ENCODE data around the gene TMUB2.

The TMUB2 gene

GRCh38 chr17:44137891-44138709 lies 48.7 kb upstream of the TMUB2 start:
- no peaks in the 10 kb centered on the region for H3K9me3 ChIP-seq (ENCODE audit: control insufficient read depth, insufficient read depth, low read depth, low read length)
- no peaks in the 10 kb centered on the region for H3K36me3 ChIP-seq (ENCODE audit: control insufficient read depth in 2 of 2, insufficient read depth in 1 of 2, low read length in 2 of 2)
- H3K27ac ChIP-seq (ENCODE audit: extremely low read depth, low read depth, low read length), result peak overlapping the region; percentile 53
- CTCF ChIA-PET, result interaction anchor here (0.7 to 3.4 kb wide), 8 partner anchors 14 to 336 kb away, joined by 3 to 17 read pairs (median 4); partner anchors contain the start of gene HDAC5
- H3K4me1 ChIP-seq (ENCODE audit: control insufficient read depth, insufficient read depth, low read length), result peaks cover 11% of the 10 kb centered on the region
- POLR2A ChIA-PET, result interaction anchor here (0.9 to 2.2 kb wide), 8 partner anchors 15 to 72 kb away, joined by 3 to 27 read pairs (median 4); partner anchors contain the start of genes HDAC5 and LSM12
- peak overlapping the region; percentile 25 for H3K4me3 ChIP-seq (ENCODE audit: low read depth, low read length)
- TF ChIP-seq ZNF555 (tag by site-specific recombination; conservative IDR thresholded peaks at IDR 0.05), result no peak
- no peak for TF ChIP-seq ZNF621 (tag by site-specific recombination; IDR thresholded peaks at IDR 0.05)
- peak; percentile 10; the same call in 1 of the 2 replicates for TF ChIP-seq ZNF600 (tag by site-specific recombination; IDR thresholded peaks at IDR 0.05)
- TF ChIP-seq, protein P1, sequence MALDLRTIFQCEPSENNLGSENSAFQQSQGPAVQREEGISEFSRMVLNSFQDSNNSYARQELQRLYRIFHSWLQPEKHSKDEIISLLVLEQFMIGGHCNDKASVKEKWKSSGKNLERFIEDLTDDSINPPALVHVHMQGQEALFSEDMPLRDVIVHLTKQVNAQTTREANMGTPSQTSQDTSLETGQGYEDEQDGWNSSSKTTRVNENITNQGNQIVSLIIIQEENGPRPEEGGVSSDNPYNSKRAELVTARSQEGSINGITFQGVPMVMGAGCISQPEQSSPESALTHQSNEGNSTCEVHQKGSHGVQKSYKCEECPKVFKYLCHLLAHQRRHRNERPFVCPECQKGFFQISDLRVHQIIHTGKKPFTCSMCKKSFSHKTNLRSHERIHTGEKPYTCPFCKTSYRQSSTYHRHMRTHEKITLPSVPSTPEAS (tag by site-specific recombination; IDR thresholded peaks at IDR 0.05), result 0 out of 2 replicates have a peak, but pooled peaks have one; percentile 13
- TF ChIP-seq ZNF473 (tag by site-specific recombination; IDR thresholded peaks at IDR 0.05), result no peak
- peak; percentile 74; the same call in 1 of the 2 replicates for TF ChIP-seq ZNF76 (tag by site-specific recombination; IDR thresholded peaks at IDR 0.05; ENCODE audit: borderline replicate concordance, low read depth)
- no peak for TF ChIP-seq ZNF707 (tag by site-specific recombination; IDR thresholded peaks at IDR 0.05)
- peak; percentile 97 for TF ChIP-seq KLF17 (tag by site-specific recombination; IDR thresholded peaks at IDR 0.05)
- TF ChIP-seq ZNF701 (tag by site-specific recombination; IDR thresholded peaks at IDR 0.05), result no peak
- TF ChIP-seq, protein P2, sequence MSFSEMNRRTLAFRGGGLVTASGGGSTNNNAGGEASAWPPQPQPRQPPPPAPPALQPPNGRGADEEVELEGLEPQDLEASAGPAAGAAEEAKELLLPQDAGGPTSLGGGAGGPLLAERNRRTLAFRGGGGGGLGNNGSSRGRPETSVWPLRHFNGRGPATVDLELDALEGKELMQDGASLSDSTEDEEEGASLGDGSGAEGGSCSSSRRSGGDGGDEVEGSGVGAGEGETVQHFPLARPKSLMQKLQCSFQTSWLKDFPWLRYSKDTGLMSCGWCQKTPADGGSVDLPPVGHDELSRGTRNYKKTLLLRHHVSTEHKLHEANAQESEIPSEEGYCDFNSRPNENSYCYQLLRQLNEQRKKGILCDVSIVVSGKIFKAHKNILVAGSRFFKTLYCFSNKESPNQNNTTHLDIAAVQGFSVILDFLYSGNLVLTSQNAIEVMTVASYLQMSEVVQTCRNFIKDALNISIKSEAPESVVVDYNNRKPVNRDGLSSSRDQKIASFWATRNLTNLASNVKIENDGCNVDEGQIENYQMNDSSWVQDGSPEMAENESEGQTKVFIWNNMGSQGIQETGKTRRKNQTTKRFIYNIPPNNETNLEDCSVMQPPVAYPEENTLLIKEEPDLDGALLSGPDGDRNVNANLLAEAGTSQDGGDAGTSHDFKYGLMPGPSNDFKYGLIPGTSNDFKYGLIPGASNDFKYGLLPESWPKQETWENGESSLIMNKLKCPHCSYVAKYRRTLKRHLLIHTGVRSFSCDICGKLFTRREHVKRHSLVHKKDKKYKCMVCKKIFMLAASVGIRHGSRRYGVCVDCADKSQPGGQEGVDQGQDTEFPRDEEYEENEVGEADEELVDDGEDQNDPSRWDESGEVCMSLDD (tag by site-specific recombination; IDR thresholded peaks at IDR 0.05), result peak; percentile 48; the same call in 1 of the 2 replicates
- no peak for TF ChIP-seq ZBTB6 (tag by site-specific recombination; IDR thresholded peaks at IDR 0.05)
- TF ChIP-seq ZNF423 (tag by site-specific recombination; IDR thresholded peaks at IDR 0.05), result 0 out of 2 replicates have a peak, but pooled peaks have one; percentile 30
- TF ChIP-seq PBX3 (CRISPR knock-in tag; IDR thresholded peaks at IDR 0.05), result no peak
- no peak for TF ChIP-seq ZNF146 (tag by site-specific recombination; IDR thresholded peaks at IDR 0.05)
- TF ChIP-seq ZNF837 (tag by site-specific recombination; IDR thresholded peaks at IDR 0.05), result no peak
- TF ChIP-seq ZNF155 (tag by site-specific recombination; IDR thresholded peaks at IDR 0.05), result no peak
- peak; percentile 37 for TF ChIP-seq ZBTB26 (tag by site-specific recombination; optimal IDR thresholded peaks at IDR 0.05)
- TF ChIP-seq ZNF175 (tag by site-specific recombination; IDR thresholded peaks at IDR 0.05), result no peak
- peak; percentile 100 for TF ChIP-seq GLIS2 (tag by site-specific recombination; IDR thresholded peaks at IDR 0.05)
- TF ChIP-seq ZNF561 (tag by site-specific recombination; IDR thresholded peaks at IDR 0.05; ENCODE audit: borderline replicate concordance), result peak; percentile 61; the same call in 1 of the 2 replicates
- TF ChIP-seq ZNF513 (tag by site-specific recombination; IDR thresholded peaks at IDR 0.05), result no peak
- no peak for TF ChIP-seq MYNN (tag by site-specific recombination; IDR thresholded peaks at IDR 0.05; ENCODE audit: borderline replicate concordance)
- peak; percentile 95 for TF ChIP-seq ZEB2 (tag by site-specific recombination; IDR thresholded peaks at IDR 0.05)
- peak; percentile 78; the same call in 1 of the 2 replicates for TF ChIP-seq ZNF785 (tag by site-specific recombination; IDR thresholded peaks at IDR 0.05)
- peak; percentile 99 for TF ChIP-seq KLF10 (tag by site-specific recombination; IDR thresholded peaks at IDR 0.05)
- peak; percentile 49; the same call in 1 of the 2 replicates for TF ChIP-seq BCL11A (tag by site-specific recombination; IDR thresholded peaks at IDR 0.05; ENCODE audit: low read depth)
- no peak for TF ChIP-seq ZNF48 (tag by site-specific recombination; IDR thresholded peaks at IDR 0.05)

Data from HEK293 (cell line).